Inflammatory macrophage (primary cell): ENCODE measurements around the gene PLXNB2.
A peak's percentile ranks its signal among the peaks of the same experiment; 100 is the strongest.

Source experiments
- DNase-seq, 2 donors: peaks; one replicate each; pipeline ENCODE4 v3.0.0-alpha.2; 2020 to 2022

The PLXNB2 gene

DNA sequence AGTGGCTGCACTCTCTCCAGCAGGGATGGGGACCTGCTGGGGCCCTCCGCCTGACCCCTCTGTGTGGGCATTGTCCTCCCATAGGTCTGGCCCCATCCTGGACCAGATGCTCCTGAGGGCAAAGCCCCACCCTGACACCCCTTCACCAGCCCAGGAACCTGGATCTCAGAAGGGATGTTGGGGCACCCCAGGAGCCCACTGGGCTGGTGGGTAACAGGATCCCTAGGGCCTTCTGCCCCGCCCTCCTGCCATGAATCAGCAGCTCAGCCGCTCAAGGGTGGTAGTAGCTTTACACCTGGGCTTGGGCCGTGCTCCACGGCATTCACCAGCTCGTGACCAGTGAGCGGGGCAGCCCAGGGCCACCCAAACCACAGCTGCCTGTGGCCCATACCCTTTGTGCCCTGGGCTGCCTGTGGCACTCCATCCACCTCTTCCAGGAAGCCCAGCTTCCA is 45.0 kb downstream of the PLXNB2 start:
- DNase-seq: no peak

DNA sequence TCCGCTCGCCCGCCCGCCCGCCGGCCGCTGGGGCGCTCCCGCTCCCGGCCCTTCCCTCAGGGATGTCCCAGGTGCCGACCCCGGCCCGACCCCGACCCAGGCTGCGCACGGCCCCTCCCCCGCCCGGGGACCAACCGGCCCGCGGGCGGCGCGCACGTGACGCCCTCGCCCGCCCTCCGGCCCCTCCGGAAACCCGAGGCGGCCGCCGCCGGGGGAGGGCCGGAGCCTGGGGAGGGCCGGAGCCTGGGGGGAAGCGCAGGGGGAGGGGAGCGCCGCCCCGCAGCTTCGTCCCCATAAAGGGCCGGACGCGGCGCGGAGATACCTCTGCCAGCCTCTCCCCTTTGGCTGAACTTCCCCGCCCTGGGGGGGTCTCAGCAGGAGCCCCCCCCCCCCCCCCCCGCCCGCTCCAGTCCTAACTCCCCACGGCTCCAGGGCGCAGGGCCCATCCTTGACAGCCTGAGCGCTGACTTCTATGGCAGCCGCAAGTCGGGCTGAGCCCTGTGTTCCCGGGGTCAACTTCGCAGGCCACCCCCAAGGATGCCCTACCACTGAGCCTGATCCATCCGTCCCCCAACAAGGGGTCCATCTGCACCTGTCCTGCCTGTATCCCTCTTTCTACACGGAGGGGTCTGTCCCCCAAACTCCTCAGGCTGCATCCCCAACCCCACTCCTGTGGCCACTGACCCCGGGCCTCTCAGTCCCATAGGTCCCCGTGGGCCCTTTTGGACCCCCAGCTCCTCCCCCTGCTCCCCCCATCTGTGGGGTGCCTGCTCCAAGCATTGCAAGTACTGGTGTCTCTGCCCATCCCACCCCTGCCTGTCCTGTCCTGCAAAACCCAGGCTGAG is 45.6 kb downstream of the PLXNB2 start, which contains the start of gene MAPK12:
Gene MAPK12, minus strand, starts transcription at position 69 of the 845 bp plus-strand sequence. CDS start 174 bp downstream, outside the sequence.
- no peak for DNase-seq

DNA sequence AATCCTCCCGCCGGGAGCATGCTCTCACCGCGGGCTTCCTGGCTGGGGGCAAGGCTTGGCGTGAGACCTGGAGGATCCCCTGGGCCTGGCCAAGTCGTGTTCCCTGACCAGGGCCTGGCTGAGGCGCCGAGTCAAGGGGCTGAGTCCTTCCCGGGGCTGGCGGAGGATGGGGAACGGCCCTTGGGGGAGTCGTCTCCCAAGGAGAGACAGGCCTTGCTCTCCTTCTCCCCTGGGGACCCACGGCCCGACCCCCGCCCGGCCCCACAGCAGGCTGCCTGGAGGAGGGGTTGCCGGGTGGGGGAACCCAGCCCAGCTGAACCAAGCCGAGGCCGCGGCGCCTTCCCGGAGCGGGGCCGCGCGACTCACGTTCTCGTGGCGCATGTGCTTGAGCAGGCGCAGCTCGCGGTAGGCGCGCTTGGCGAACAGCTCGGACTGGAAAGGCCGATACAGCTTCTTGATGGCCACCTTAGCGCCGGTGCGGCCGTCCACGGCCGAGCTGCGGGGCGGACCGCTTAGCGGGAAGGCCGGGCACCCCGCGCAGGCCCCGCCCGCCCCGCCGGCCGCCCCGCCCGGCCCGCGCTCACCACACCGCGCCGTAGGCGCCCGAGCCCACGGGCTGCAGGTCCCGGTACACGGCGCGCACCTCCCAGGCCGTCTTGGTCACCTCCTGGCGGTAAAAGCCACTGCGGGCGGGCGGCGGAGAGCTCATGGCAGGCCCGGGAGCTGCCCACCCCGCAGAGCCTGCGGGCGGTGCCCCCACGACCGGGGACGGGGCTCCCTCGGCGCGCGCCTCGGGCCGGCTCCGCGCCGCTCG is 46.4 kb downstream of the PLXNB2 start:
- DNase-seq: peak in 1 of 2 donors; percentile 29

- DNase-seq: no peak
Measured at GRCh38 chr22:50260434-50260800, 47.0 kb downstream of the PLXNB2 start.

DNA sequence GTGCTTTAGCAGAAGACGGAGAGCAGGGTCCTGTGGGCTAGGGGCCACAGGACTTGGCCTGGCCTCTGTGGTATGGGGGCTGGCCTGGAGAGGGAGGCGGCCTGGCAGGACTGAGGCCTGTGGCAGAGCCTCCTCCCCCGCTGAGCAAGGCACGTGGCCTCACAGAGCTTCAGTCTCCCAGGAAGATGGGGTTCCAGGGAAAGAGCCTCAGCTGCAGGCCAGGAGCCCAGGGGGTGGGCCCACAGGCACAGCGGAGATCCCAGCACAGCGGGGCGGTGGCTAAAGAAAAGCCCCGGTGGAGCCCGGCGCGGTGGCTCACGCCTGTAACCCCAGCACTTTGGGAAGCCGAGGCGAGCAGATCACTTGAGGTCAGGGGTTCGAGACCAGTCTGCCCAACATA is 48.1 kb downstream of the PLXNB2 start:
- no peak for DNase-seq

DNA sequence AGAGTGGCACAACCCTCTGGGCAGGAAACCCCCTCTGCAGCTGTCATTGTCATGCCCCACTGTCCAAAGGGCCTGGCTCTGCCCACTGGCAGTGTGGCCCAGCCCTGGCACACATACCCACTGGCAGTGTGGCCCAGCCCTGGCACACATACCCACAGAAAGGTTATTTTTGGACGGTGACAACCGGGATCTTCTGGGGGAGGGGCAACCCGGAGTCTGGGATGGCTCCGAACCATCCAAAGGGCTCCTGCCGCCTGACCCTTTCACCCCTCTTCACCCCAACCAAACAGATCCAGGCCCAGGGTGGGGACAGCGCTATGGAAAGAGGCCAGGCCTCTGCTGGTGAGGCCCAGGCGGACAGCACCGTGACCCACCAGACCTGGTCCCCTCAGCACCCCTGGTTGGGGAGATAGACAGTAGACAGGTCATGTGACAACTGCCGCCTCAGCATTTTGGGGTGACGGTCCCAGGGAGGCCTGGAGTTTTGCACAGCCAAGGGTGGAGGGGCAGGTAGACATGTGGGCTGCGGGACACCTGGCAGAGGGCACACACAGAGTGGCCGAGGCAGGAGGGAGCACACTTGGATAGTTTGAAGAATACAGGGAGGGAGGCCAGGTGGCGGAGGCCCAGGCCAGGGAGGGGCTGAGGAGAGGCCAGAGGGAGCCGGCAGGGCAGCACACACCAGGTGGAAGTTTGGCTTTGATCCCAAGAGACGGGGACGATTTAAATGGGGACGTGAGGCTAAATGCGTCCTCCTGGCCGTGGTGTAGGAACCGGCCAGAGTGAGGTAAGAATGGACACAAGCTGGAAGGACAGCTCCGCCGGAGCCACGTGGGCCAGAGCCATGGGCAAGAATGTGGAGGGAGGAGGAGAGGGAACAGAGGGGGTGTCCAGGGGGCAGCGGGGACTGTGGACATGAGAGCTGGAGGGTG is 48.8 kb downstream of the PLXNB2 start:
- DNase-seq: no peak

DNA sequence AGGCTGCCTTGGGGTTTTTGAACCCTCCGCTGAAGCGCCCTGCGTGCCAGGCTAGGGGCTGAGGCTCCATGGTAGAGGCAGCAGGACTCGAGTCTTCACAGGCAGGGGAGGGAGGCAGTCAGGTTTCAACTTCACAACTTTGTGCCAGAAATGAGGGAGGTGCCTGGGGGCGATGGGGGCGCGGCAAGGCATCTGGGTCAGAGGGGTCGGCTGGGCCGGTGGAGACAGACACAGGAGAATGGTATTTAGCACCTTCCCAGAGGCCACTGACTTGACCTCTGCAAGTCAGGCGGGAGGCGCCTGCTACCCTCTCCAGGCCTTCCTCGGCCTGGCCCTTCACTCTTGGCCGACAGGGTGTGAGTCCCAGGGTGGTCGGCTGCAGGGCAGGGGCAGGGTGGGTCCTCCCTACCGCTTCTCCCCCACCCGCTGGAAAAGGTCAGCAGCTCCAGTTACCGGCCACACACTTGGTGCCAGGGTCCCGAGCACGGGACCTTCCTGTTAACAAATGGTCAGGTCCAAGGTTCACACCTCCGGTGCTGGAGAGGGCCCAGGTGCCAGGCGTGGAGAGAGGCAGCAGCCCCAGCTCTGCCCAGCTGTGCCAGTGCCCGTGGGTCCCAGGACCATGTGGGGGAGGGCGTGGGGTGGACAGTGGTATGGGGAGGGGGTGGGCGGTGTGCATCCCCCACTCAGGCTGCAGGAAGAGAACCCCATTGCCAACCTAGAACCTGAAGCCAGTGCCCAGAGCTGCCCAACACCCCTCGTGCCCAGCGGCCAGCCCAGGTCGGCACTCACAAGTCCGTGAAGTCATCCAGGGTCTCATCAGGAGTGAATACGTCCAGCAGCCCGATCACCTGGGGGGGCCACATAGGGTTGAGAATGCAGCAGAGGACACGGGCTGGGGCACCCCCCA is 49.7 kb downstream of the PLXNB2 start:
- no peak for DNase-seq

- no peak for DNase-seq
Measured at GRCh38 chr22:50257041-50257440, 50.4 kb downstream of the PLXNB2 start.

DNA sequence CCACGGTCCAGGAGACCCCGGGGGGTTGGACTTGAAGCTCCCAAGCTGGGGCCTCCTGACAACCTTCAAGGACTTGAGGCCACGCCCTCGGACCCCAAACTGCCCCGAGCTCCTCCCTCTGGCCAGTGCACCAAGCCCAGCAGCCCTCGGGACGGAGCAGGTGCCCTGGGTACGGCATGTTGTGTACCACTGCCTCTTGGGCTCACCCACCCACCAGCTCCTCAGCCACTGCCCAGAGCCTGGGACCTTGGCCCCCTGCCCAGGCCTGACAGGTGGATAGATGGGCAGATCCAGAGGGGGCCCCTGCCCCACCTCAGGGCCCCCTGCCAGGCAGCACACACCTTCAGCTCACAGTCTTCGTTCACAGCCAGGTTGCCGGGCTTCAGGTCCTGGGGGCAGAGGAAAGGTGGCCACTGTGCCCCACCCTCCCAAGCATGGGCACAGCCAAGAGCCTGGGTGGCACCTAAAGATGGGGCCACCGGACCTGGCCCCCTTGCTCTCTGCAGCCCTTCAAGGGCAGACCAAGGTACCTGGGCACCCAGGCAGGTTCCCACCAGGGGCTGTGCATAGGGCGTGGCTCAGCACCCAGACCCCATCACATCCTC is 51.1 kb downstream of the PLXNB2 start:
- DNase-seq: no peak

DNA sequence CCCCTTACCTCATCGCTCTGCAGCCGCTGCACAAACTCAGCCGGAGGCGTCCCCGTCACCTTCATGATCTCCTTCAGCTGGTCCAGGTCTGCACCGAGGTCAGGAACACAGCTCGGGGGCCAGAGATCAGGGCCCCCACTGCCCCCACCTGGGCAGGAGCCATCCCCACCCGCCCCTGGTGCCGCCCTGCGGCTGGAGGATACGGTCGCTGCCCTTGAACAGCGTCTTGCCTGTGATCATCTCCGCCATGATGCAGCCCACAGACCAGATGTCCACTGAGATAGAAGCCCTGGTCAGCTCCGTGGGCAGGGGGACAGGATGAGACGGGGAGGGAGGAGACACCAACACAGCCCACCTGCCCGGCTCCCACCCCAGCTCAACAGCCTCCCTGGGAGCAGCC is 51.8 kb downstream of the PLXNB2 start:
- no peak for DNase-seq

GRCh38 chr22:50255099-50255498 is 52.3 kb downstream of the PLXNB2 start:
- DNase-seq: no peak

DNA sequence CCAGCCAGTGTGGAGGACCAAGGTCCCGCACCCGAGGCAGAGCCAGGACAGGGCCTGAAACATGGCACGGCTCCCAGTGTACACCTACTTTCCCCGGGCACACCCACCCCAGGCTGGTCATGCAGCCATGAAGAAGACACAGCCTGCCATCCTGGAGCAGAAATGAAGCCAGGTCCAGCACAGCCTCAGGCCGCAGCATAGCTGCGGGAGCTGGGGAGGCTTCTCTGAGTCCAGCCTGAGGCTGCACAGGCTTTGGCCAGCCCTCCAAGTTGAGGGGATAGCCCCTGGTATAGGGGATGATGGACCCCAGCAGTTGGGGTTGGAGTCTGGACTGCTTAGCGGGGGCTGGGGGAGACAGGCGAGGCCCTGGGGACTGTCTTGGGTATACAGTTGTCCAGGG is 53.5 kb downstream of the PLXNB2 start:
- DNase-seq: no peak

GRCh38 chr22:50253046-50253915 is 54.2 kb downstream of the PLXNB2 start:
- peak in 1 of 2 donors; percentile 47 for DNase-seq

DNA sequence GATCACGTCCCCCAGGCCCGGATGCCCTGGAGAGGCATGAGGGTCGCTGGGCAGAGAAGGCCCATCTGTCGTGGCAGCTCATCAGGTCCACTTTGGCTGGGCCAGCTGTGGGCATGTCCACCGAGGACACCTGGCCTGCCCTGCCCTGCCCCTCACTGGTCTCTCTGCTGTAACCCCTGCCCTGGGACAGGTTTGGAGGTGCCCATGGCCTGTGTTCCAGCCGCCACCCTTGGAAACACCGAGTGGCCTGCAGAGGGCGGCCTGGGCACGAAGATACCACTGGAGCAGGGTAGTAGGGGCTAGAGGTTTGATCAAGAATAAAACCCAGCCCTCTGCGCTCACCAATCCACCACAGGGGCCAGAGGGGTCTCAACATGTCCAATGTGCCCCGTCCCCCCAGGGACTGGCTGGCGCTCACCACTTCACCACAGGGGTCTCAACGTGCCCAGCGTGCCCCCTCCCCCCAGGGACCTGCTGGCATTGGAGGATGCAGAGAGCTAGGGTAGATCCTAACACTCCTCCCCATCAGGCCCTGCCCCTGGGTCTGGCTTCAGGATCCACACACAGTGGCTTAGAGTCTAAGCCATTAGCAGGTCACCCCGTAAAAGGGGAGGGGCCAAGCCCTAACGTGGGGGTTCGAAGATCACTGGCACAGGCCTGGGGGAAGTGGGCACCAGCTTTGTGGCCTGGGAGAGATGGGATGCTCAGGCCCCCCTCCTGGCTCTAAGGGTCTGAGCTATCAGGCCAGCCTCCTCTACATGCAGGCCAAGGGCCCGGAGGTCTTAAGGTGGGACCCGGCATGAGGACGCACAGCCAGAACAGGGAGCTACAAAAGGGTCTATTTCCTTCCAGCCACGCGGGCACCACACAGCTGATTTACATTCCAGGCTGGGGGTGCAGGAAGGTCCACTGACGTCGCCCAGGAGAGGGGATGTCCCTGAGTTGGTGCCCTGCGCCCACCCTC is 55.1 kb downstream of the PLXNB2 start:
- DNase-seq: peak; percentile 56 to 59

- DNase-seq: no peak
Measured at GRCh38 chr22:50251477-50252081, 55.9 kb downstream of the PLXNB2 start.

DNA sequence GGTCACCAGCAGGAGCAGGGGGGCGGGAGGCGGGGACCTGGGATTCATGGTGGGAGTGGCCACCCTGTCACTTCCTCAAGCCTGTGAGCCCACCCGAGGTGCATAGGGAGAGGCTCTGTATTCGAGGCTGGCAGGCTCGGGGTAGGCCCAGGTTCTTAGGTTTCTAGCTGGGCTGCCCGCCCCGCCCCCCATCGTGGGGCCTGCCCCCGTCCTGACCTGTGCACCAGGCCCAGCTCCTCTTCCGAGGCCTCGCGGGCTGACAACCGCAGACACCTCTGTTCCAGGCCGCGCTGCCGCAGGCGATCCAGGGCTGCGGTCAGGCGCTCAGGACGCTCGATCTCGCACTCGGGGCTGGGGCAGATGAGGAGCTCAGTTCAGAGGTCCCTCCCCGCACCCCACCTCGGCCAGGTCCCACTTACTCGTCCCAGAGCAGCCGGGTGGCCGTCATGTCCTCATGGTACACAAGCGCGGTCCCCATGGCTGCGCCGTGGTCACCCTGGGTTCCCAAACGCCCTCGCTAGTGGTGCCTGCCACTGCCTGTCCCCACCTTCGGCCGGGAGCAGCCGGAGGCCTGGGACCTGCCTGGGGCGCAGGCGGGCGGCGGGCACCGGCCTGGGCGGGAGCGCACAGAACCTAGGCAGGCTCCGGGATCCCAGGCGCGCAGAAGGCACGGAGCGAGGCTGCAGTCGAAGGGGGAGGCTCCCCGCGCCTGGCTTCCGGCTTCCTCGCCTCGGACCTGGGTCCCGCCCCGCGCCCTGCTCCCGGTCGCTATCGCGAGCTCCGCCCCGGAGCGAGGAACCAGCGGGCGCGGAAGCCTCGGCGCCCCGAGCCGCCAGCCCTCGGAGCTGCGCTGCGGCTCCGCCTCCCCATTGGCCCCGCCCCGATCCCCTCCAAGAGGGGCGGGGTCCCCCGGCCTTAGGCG is 56.6 kb downstream of the PLXNB2 start, which contains the start of gene HDAC10:
Gene HDAC10, minus strand, starts transcription at position 711 of the 922 bp plus-strand sequence. Its CDS starts 233 bp downstream, at position 478.
- peak; percentile 86 to 89 for DNase-seq

GRCh38 chr22:50250249-50250554 is 57.2 kb downstream of the PLXNB2 start:
- DNase-seq: no peak
